ENCODE results near the gene NOTCH3. TPM values are rescaled to one million over a fixed set of nuclear protein-coding genes. Genes with fewer than 3 reads are reported as not detected.

The NOTCH3 gene
- total and polyA plus RNA-seq, 2 donors from 2014 or later = 15.1 to 92.3 TPM

- intact Hi-C loops (cut with DNase I) = no loop called here
- DNase-seq (no peak), FAIRE-seq (no peak)
- H3K9me3 ChIP-seq (ENCODE audit: control insufficient read depth in 2 of 3, insufficient read depth in 1 of 3, low read length in 3 of 3) = no peaks in the 10 kb centered on the region
- peaks cover 0 to 8% (median 4%) of the 10 kb centered on the region in 3 donors for H3K4me1 ChIP-seq (ENCODE audit: control insufficient read depth in 2 of 3, insufficient read depth in 2 of 3, low read depth in 1 of 3, low read length in 3 of 3)
- H3K36me3 ChIP-seq (ENCODE audit: control insufficient read depth in 2 of 3, insufficient read depth in 3 of 3, low read length in 3 of 3) = no peaks in the 10 kb centered on the region
- H3K27ac ChIP-seq (ENCODE audit: low read depth in 2 of 2, low read length in 2 of 2) = no peak overlapping the region
- no peak overlapping the region for H3K9ac ChIP-seq (ENCODE audit: low read length in 3 of 3)
- H3K27me3 ChIP-seq (ENCODE audit: control insufficient read depth, insufficient read depth, low read length) = no peaks in the 10 kb centered on the region
- TF ChIP-seq, protein P1, sequence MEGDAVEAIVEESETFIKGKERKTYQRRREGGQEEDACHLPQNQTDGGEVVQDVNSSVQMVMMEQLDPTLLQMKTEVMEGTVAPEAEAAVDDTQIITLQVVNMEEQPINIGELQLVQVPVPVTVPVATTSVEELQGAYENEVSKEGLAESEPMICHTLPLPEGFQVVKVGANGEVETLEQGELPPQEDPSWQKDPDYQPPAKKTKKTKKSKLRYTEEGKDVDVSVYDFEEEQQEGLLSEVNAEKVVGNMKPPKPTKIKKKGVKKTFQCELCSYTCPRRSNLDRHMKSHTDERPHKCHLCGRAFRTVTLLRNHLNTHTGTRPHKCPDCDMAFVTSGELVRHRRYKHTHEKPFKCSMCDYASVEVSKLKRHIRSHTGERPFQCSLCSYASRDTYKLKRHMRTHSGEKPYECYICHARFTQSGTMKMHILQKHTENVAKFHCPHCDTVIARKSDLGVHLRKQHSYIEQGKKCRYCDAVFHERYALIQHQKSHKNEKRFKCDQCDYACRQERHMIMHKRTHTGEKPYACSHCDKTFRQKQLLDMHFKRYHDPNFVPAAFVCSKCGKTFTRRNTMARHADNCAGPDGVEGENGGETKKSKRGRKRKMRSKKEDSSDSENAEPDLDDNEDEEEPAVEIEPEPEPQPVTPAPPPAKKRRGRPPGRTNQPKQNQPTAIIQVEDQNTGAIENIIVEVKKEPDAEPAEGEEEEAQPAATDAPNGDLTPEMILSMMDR (IDR thresholded peaks at IDR 0.05; ENCODE audit: borderline replicate concordance, extremely low read depth, insufficient read depth) = no peak
- H3K4me3 ChIP-seq (ENCODE audit: low read length in 3 of 3) = no peak overlapping the region
Observed at GRCh38 chr19:15128162-15128770, 72.5 kb downstream of the NOTCH3 start.

GRCh38 chr19:15126131-15126910 lies 74.5 kb downstream of the NOTCH3 start:
- H3K27ac ChIP-seq (ENCODE audit: low read depth in 2 of 2, low read length in 2 of 2) = peak overlapping the region in 1 of 2 donors; percentile 33
- FAIRE-seq (no peak), DNase-seq (peak in 1 of 5 donors; percentile 32)
- peak overlapping the region; percentile 24 to 96 (median 58) for H3K4me3 ChIP-seq (ENCODE audit: low read length in 3 of 3)
- H3K9me3 ChIP-seq (ENCODE audit: control insufficient read depth in 2 of 3, insufficient read depth in 1 of 3, low read length in 3 of 3) = no peaks in the 10 kb centered on the region
- no peaks in the 10 kb centered on the region for H3K27me3 ChIP-seq (ENCODE audit: control insufficient read depth, insufficient read depth, low read length)
- TF ChIP-seq, protein P1 (IDR thresholded peaks at IDR 0.05; ENCODE audit: borderline replicate concordance, extremely low read depth, insufficient read depth) = no peak
- peaks cover 3 to 7% (median 5%) of the 10 kb centered on the region in 3 donors for H3K36me3 ChIP-seq (ENCODE audit: control insufficient read depth in 2 of 3, insufficient read depth in 3 of 3, low read length in 3 of 3)
- peak overlapping the region in 2 of 3 donors; percentile 31 to 33 for H3K9ac ChIP-seq (ENCODE audit: low read length in 3 of 3)
- peaks cover 0 to 11% (median 4%) of the 10 kb centered on the region in 3 donors for H3K4me1 ChIP-seq (ENCODE audit: control insufficient read depth in 2 of 3, insufficient read depth in 2 of 3, low read depth in 1 of 3, low read length in 3 of 3)
- intact Hi-C loops (cut with DNase I) = no loop called here

DNA sequence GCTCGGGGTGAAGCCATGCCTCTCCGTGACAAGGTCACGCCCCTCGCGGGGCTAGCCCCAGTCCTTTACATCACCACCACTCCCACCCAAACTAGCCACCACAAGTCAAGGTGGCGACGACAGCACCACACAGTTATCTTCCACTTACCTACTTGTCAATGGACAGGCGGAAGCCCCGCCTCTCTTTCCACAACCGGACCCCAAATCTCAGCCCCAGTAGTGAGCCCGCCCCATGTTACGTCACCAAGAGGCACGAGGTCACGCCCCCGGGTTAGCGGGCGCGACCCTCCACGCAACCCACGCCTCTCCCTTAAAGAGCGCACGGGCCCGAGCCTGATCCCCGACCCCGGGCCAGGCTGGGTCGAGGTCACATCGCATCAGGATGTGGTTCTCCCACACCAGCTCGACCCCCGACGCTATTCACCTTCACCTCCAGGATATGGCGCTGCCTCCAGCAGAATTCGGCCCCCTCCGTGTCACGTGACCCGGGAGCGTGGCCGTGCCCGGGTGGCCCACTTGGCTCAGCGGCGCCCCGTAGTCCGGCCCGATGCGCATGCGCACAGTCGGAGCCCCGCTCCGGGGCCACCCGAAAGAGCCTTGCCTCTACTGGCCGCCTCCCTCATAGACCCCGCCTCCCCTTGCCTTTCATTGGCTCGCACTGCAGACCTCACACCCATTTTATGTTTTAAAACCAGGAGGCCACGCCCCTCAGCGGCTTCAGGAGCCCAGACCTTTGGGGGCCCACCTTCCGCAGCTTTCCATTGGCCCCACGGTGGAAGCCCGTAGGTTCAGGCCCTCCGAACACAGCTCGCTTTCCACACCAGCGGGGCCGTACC lies 75.3 kb downstream of the NOTCH3 start:
- TF ChIP-seq, protein P1 (IDR thresholded peaks at IDR 0.05; ENCODE audit: borderline replicate concordance, extremely low read depth, insufficient read depth) = no peak
- H3K9me3 ChIP-seq (ENCODE audit: control insufficient read depth in 2 of 3, insufficient read depth in 1 of 3, low read length in 3 of 3) = no peaks in the 10 kb centered on the region
- H3K27me3 ChIP-seq (ENCODE audit: control insufficient read depth, insufficient read depth, low read length) = no peaks in the 10 kb centered on the region
- peaks cover 0 to 11% (median 4%) of the 10 kb centered on the region in 3 donors for H3K4me1 ChIP-seq (ENCODE audit: control insufficient read depth in 2 of 3, insufficient read depth in 2 of 3, low read depth in 1 of 3, low read length in 3 of 3)
- peak overlapping the region; percentile 71 to 98 (median 80) for H3K9ac ChIP-seq (ENCODE audit: low read length in 3 of 3)
- intact Hi-C loops (cut with DNase I) = no loop called here
- peaks cover 3 to 11% (median 7%) of the 10 kb centered on the region in 3 donors for H3K36me3 ChIP-seq (ENCODE audit: control insufficient read depth in 2 of 3, insufficient read depth in 3 of 3, low read length in 3 of 3)
- DNase-seq = peak; percentile 99 to 100 (median 99)
- peak overlapping the region; percentile 97 to 100 for H3K27ac ChIP-seq (ENCODE audit: low read depth in 2 of 2, low read length in 2 of 2)
- peak overlapping the region; percentile 89 to 96 (median 89) for H3K4me3 ChIP-seq (ENCODE audit: low read length in 3 of 3)
- peak; percentile 55 for FAIRE-seq

All from kidney (tissue), 14 donors.